Measurements from ENCODE around the gene MAMLD1.

The MAMLD1 gene

DNA sequence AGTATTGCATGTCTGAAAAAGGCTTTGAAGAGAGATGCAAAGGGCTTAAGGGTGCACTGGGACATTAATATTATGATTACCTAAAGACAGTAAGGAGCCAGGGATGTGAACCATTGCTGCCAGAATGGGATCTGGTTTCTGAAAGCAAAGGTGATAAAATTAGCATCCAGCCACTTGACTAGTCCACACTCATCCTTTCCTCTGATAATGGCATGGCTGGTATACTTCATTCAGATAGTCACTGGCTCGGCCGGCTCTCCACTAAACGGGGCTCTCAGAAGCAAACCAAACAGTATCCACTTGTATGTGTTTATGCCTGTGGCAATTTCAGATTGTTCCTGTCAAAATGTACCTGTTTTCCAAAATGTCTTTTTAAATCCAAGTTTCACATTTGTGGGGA is 46.4 kb downstream of the MAMLD1 start:
- no peak for DNase-seq

DNA sequence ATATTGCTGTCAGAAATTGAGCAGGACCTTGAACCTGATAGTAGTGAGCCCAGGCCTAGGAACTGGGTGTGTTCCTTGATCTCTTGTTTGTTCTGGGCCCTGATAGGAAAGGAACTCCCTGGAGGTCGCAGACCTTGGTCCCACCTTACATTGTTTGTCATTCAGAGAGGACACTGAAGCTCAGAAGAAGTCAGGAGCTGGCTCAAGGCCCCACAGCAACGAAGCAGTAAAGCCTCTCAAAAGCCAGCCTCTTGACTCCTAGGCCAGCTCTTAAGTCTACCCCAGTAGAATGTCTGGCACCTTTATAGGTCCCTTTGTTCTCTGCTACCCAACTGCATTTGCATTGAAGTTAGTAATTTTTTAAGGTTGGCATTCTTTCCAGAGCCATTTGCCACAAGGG is 46.8 kb downstream of the MAMLD1 start:
- no peak for DNase-seq

DNA sequence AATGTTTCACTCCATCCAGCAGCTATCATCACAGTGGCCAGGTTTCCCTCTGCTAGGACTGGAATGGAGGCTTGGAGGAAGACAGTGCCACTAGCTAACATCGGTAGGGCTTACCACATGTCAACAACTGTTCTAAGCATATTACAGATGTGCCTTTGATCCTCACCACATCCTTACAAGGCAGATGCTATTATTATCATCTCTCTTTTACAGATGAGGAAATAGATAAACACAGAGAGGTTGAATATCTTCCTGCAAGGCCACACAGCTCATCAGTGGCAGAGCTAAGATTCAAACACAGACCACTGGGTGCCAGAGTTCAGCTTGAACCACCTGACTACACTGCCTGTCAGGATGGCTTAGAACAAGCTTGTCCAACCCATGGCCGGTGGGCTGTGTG is 47.4 kb downstream of the MAMLD1 start:
- no peak for DNase-seq

DNA sequence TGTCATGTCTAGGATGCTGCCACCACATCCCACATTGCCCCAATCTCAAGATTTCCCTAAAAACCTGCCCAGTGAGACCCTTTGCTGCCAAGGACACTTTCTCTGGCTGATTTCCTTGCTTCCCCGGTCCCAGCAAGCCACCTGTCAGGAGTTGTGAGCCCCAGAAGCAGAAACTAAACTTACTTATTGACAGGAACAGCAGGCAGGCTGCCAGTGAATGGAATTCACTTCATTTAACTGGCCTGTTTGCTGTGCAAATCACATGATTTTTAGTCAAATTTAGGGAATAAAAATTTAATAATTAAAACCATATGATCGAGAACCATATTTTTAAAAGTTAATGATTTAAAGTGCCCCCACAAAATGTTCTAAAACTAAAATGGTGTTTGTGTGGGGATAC is 48.5 kb downstream of the MAMLD1 start:
- no peak for DNase-seq

DNA sequence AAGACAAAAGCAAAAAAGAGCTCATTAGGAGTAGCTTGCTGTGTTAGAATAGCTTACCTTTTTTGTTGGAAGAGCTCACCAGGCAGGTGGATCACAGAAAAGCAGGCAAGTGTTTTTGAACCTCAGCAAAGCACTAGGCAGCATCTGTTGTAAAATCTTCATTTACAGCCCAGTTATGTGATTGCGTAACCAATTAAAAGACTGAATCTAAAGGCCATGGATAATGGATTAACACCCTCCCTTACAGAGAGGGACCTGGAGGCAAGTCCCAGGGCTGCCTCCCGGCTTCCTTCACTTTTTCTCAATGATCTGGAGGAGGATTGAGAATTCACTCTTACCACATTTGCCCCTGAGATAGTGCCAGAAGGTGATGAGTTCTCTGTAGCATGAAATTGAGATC is 51.1 kb downstream of the MAMLD1 start:
- DNase-seq: no peak

DNA sequence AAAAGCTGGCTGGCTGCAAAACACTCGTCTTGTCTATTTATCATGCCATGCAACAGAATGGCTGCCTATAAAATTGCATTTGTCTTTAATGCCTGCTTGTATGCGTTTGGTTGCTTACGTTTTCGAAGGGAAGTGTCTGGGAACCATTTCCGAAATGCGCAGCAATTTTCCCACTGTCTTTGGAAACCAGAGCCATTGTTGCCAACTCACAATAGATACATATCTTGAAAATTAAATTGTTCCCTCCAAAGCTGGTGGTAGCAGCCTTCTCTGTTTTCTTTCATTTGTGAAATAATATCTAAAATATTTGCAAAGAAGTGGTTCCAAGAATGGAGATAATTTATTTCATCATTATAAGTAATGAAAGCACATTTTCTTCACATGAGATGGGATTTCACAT is 53.4 kb downstream of the MAMLD1 start:
- DNase-seq: no peak

DNA sequence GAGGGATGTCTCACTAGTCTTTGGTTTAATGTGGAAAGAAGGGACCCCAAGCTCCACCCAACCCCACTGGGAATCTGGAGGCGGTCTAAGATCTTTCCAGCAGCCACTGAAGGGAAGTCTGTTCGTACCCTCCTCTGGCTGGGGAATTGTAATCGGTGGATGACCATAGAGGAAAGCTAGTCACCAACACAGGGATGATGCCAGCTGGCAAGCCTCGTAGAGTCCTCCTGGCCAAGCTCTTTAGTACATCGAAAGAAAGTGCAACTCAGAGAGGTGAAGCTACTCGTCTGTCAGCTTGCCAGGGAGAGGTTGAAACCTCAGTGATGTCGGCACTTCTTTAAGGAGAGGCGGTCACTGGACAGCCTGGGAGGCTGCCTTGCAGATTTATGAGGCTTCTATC is 58.7 kb downstream of the MAMLD1 start:
- DNase-seq: no peak

DNA sequence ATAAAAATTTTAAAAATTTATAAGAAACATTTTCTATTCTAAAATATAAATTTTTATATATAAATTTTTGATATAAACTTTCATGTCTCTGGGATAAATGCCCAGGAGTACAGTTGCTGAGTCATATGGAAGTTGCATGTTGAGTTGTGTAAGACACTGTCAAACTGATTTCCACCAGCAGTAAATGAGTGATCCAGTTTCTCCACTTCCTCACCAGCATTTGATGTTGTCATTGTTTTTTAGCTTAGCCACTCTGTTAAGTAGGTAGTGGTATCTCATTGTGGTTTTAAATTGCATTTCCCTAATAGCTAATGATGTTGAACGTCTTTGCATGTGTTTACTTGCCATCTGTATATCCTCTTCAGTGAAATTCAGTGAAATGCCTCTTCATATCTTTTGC is 66.5 kb downstream of the MAMLD1 start:
- DNase-seq: no peak

DNA sequence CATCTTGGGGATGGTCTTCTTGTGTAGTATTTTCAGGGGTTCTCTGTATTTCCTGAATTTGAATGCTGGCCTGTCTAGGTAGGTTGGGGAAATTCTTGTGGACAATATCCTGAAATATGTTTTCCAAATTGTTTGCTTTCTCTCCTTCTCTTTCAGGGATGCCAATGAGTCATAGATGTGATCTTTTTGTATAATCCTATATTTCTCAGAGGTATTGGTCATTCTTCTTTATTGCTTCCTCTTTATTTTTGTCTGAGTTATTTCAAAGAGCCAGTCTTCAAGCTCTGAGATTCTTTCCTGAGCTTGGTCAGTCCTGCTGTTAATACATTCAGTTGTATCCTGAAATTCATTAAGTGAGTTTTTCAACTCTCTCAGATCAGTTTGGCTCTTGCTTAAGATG is 73.1 kb downstream of the MAMLD1 start:
- DNase-seq: no peak

DNA sequence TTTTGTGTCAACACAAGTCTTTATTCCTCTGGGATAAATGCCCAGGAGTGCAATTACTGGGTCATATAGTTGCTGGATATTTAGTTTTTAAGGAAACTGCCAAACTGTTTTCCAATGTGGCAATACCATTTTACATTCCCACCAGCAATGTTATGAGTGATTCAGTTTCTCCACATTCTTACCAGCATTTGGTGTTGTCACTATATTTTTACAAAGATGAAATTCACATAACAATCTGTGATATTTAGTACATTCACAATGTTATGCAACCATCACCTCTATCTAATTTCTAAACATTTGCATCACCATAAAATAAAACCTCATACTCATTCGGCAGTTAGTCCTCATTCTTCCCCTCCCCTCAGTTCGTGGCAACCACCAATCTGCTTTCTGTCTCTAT is 75.0 kb downstream of the MAMLD1 start:
- no peak for DNase-seq

DNA sequence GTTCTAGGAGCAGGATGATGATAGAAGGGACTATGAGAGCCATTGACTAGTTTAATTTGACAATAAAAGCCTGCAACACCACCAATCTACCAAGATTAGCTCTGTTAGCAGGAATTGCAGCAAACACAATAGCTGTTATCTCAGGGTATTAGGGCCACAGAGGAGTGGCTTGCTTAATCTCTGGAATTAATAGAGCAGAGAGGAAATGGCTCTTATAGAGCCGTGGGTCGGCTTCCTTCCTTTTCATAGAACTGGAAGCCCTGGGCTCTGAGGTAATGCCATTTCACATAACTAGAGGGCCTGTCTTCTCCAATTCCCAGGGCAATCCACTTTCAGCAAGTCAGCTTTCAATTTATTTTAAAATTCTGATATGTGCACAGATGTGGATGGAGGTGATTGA is 83.0 kb downstream of the MAMLD1 start:
- DNase-seq: no peak

DNA sequence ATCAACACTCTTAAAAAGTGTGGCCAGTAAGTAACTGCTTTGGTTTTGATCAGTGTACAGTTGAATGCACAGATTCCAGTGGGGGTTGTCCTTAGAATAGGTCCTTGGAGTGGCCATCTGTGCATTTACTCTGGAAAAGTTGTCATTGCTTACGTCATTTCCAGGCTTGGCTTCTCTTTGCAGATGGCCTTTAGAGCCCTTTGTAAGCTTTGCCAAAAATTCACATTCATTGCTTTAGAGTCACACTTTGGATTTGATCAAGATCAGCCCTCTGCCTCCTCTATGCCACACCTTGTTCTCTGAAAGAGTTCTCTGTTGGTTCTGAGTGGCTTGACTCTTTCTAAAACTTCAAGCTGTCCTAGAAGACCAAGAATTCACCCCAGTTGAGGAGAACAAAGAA is 83.9 kb downstream of the MAMLD1 start:
- no peak for DNase-seq

DNA sequence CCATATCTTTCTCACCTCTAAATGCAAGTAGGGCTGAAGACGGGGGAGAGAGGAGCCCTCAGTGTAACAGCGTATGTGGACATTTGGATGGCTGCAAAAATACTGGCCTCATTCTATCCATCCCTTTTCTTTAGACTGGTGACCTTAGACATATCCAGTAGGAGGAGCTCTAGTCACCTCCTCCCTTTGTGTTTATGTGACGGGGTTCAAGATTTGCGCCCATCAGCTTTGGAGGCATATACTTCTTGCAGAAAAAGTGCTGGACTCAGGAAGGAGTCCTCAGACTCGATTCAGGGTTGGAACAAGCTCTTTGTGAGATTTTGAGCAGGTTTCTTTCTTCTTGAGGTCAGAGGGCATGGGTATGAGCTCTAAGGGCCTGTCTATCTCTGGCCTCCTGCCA is 86.2 kb downstream of the MAMLD1 start:
- no peak for DNase-seq

DNA sequence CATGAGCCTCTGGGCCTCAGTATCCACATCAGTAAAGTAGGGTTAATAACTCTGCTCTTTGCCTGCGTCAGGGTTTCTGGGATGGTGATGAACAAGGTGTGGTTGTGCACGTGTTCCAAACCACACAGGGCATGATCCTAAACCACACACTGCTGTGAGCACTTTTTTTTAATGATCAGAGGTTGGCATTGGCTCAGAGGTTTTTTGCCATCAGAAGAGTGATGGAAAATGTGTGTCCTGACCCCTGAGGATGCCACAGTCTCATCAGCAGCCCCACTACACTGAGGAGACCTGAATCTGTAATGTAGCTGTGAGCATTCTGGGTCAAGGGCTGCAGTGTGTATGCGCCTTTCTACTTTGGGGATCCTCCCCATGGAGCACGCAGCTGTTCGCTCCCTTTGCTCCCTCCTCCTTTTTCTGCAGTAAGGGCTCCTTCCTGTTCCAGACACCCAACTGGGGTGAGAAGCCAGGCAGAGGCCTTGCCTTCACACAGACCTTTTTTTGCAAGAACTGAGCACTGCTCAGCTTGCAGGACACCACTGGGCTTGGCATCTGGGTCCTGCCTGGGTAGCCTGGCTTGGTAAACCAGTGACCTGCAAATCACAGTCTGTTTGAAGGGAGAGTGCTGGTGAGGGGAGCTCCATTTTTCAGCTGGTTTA is 87.5 kb downstream of the MAMLD1 start:
- no peak for DNase-seq

DNA sequence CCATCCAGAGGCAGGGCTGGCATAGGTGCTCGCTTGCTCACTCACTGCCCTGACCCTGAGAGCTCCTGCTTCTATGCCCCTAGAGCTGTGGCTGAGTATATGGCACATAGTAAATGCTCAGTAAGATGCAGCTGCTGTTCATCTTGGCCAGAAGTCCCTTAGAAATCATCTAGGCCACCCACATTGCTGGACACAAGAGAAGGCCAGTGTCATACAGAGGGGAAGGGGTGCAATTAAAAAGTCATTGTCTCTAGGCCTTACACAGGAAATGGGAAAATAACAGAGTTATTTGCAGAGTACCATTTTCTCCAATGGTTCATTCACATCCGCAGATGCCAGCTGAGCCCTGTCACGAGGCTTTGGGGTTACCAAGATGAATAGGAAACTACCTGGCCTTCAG is 88.8 kb downstream of the MAMLD1 start:
- no peak for DNase-seq

DNA sequence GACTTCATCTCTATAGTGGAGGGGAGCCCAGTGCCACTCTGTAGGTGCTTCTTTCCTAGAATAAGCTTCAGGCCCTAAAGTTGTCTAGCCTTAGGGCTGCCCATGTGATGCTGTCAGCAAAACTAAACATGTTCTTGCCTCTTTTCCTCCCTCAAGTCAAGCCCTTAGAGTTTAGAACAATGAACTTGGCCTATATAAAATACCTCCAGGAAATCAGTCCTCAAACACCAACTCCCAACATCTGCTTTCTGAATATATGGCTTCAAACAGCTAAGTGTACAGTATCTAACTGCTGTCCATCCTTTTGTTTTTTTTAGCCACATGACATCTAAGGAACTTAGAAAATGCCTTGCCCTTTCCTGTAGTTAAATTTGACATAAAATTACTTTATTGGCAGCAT is 91.0 kb downstream of the MAMLD1 start:
- no peak for DNase-seq

DNA sequence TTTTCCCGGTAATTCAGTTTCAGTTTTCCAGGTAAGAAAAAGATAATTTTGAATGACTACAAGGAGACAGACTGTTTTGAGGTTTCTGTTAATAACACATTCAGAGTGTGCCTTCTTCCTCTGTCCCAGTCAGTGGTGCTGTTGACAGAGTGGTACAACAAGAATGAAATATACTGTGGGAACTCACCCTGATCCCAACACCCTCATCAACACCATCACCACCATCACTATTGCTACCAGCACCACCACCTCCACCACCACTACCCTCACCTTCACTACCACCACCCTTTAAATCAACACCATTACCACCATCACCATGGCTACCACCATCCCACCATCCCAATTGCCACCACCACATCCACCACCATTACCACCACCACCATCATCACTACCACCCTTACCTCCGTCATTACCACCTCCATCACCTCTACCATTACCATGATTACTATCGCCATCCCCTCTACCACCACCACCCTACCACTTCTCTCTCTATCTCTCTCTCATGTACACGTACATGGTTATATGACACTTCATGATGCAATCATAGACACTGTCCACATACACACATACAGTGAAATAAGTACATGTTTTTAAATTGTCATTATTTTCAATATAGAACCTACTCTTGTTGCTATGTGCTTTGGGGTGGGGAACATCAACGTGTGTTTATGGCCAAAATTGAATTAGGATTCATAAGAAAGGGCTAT is 91.5 kb downstream of the MAMLD1 start:
- no peak for DNase-seq

DNA sequence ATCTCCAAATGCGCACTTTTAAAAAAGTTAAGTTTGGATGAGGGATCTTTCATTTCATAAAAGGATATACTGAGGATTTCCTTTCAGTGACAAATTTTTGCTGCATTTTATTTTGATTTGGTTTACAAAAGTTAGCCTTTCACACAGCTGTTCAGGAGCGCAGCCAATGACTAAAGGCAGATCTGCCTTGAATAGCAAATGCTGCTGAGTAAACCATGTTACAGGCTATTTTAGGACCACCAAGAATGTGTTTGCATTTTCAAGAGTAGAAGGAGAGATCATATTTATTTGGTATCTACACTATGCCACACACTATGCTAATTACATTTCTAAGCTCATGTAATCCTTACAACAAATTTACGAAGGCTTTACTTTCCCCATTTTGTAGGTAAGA is 92.1 kb downstream of the MAMLD1 start:
- DNase-seq: no peak

DNA sequence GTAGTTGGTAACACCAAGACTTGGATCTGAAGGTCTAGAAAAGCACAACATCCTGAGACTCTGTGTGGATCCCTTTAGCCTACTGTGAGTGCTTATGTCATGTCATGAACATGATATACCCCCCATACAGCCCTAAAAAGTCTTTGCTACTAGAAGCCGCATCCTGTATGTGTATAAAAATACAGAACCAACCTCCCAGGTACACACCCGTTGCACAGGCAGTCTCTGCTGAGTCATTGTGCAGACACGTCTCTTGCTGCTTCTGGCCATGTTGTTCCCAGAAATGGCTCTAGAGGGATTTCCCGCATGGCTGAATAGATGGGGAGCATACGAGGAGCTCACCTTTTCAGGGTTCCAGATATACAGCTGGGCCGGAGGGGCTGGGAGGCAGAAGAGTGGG is 93.3 kb downstream of the MAMLD1 start:
- DNase-seq: no peak

DNA sequence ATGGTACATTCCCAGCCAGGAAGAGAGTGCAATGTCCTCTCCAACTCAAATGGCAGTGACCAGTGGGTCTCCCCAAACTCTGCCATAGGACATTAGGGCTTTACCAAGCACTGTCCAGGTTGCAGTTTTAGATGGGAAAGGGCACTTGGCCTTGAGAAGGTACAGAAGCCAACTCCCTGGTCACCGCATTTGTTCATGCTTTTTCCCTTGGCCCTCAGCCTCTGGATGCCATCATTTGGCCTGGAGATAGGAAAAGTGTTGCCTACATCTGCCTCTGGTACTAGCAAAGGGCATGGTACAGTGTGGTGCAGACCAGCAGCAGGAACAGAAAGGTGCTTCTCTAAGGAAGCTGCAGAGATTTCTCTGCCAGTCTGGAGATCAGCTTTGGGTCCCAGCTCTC is 93.8 kb downstream of the MAMLD1 start:
- DNase-seq: no peak

DNA sequence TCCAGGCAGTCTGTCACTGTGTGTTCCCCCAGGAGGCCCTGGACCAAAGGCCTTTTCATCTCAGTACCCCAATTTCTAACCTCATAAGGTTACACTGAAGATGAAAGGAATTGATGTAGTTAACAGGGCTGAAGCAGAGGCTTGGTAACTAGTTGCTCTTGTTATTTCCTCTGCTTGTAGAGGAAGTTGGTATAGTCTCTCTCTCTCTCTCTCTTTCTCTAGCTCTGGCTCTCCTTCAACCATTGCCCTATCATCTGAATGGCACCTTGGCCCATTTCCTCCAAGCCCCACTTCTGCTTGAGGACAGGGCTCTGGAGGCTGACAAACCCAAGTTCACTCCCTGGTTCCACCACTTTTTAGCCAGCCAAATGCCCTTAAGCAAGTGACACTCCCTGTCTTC is 96.1 kb downstream of the MAMLD1 start:
- no peak for DNase-seq

DNA sequence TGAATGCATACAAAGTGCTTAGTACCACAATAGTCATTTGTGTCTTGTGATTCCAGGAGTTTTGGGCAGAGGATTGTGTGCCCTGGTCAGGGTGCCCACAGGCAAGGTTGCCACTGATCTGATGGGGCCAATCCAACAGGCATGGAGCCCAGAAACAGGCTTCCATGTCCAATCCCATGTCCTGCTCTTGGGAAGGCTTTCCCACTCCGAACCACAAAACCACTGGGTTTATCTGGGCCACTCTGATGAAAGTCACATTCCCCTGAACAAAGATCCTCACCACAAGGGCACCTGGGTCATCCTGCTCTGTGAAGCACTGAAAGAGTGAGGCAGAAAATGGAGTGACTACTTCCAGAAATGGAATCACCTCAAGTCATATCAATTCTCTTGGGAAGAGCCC is 96.9 kb downstream of the MAMLD1 start:
- DNase-seq: no peak

DNA sequence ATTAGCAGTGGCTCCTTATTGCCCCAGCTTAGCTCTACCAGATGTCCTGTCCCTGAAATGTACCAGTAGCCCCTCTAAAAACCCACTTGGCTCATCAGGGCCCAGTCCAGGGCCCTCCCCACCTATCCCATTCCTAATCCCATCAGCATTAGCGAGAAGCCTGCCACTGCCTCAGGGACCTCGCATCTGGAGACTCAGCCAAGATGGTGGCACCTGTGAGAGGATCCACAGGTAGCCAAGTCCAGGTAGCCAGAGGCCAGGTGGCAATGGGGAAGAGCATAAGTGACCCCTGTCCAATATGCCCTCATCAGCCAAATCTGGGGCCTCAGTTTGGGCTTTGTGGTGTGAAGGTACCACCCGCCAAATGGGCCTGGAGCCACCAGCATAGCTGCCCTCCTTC is 97.7 kb downstream of the MAMLD1 start:
- DNase-seq: no peak

DNA sequence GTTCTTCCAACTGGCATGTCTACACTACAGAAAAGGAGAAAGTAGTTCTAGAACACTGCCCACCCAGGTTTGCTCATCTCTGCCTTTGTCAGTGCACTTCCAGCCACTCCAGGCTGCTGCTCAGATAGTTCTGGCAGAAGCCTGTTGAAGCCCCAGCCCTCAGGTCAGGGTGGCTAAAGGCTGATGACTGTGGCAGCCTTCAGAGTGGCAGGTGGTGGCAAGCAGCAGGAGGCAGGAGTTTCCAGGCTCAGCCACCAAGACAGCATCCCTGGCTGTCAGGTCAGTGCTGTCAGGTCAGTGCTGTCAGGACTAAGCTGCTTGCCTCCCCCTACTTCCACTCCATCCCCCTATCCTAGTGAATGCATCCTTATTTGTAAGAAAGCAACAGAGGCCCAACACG is 100.4 kb downstream of the MAMLD1 start:
- DNase-seq: no peak

DNA sequence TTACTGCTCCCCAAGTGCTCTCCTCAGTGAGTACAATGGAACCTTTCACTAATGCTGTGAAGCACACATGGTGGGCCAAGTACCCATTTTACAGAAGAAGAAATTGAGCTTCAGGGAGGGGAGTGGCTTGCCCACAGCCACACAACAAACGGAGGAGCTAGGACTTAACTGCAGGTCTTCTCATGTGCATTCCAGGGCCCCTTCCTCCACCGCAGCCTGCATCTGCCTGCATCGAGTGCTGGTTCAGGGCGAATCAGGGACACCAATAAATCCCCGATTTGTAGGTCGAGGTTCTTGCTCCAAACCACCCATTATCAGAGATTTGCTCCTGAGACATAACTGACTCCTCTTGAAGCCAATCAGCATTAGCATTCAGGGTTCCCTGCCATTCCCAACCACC is 100.9 kb downstream of the MAMLD1 start:
- no peak for DNase-seq
